ENCODE data around the gene PCBP2.
A peak's percentile ranks its signal among the peaks of the same experiment; 100 is the strongest.
"Not testable (repeated sequence)": the region's sequence is repeated elsewhere in the genome, so short reads cannot be mapped to it uniquely, and the experiment has no call there.

PCBP2 gene

GRCh38 chr12:53441040-53441833 lies 10.7 kb upstream of the PCBP2 start, which contains the start of gene PRR13:
PRR13 (plus strand) TSS chr12:53441734; CDS start chr12:53442715, 981 bp downstream.
- DNase-seq = peak; percentile 99

GRCh38 chr12:53443955-53444354 lies 7.9 kb upstream of the PCBP2 start:
- no peak for DNase-seq

- DNase-seq = not testable (repeated sequence)
Observed at GRCh38 chr12:53444593-53445325, 7.1 kb upstream of the PCBP2 start.

- no peak for DNase-seq
Observed at GRCh38 chr12:53450936-53451335, 966 bp upstream of the PCBP2 start.

- DNase-seq = peak; percentile 73 to 80
Observed at GRCh38 chr12:53452159-53453077, 516 bp downstream of the PCBP2 start.

- DNase-seq = no peak
Observed at GRCh38 chr12:53453953-53454640, 2.2 kb downstream of the PCBP2 start.

- DNase-seq = no peak
Observed at GRCh38 chr12:53454707-53455106, 2.8 kb downstream of the PCBP2 start.

- DNase-seq = no peak
Observed at GRCh38 chr12:53456654-53457366, 4.9 kb downstream of the PCBP2 start.

- no peak for DNase-seq
Observed at GRCh38 chr12:53459097-53459496, 7.2 kb downstream of the PCBP2 start.

- DNase-seq = no peak
Observed at GRCh38 chr12:53461059-53461458, 9.2 kb downstream of the PCBP2 start.

GRCh38 chr12:53461591-53461990 lies 9.7 kb downstream of the PCBP2 start:
- no peak for DNase-seq

- no peak for DNase-seq
Observed at GRCh38 chr12:53462935-53463334, 11.0 kb downstream of the PCBP2 start.

GRCh38 chr12:53463802-53464560 lies 12.1 kb downstream of the PCBP2 start:
- no peak for DNase-seq

- no peak for DNase-seq
Observed at GRCh38 chr12:53464685-53465418, 12.9 kb downstream of the PCBP2 start.

GRCh38 chr12:53465679-53466078 lies 13.8 kb downstream of the PCBP2 start:
- DNase-seq = no peak

- no peak for DNase-seq
Observed at GRCh38 chr12:53466640-53467039, 14.7 kb downstream of the PCBP2 start.

- no peak for DNase-seq
Observed at GRCh38 chr12:53467082-53467481, 15.2 kb downstream of the PCBP2 start.

GRCh38 chr12:53467880-53468279 lies 16.0 kb downstream of the PCBP2 start:
- no peak for DNase-seq

- no peak for DNase-seq
Observed at GRCh38 chr12:53468282-53468681, 16.4 kb downstream of the PCBP2 start.

GRCh38 chr12:53472056-53472582 lies 20.2 kb downstream of the PCBP2 start:
- DNase-seq = no peak

Measured in stimulated activated CD4-positive, alpha-beta T cell treated with anti-CD3 and anti-CD28 coated beads, Interleukin-2, amount 100 ng/mL, for 24 hours (primary cell).